Psoas muscle (tissue), 8 donors: ENCODE measurements around the gene DMD. TPM values are rescaled to one million over a fixed set of nuclear protein-coding genes. Genes with fewer than 3 reads are reported as not detected.

Experiments used
- ATAC-seq, 4 donors: fragments of 200-7000 bp; cut with Tn5 transposase; one replicate each; pipeline ENCODE4 v1.9.1; 2020; ENCODE audit warnings: moderate library complexity in 3 of 4, mild to moderate bottlenecking in 2 of 4
- DNase-seq, 2 donors: peaks; one replicate each; pipeline ENCODE4 v3.0.0-alpha.2; 2020
- H3K27ac ChIP-seq: fragments of 200-600 bp; one replicate; pipeline ENCODE4 v1.8.0; 2022
- H3K27me3 ChIP-seq, 3 donors: fragments of 200-600 bp in 1 of 3; one replicate each; pipeline versions ENCODE4 v1.6.1 to v1.8.0; 2013 to 2022; ENCODE audit warnings: low read length in 2 of 3, mild to moderate bottlenecking in 2 of 3, moderate library complexity in 1 of 3; ENCODE audit not compliant: insufficient read depth in 3 of 3
- H3K36me3 ChIP-seq, 2 donors: fragments of 200-600 bp in 1 of 2; one replicate each; pipeline versions ENCODE4 v1.6.1 to v1.8.0; 2013 to 2022; ENCODE audit warnings: low read depth in 1 of 2, mild to moderate bottlenecking in 1 of 2, moderate library complexity in 1 of 2; ENCODE audit not compliant: insufficient read depth in 1 of 2
- H3K4me1 ChIP-seq: fragments of 200-600 bp; one replicate; pipeline ENCODE4 v1.8.0; 2022
- H3K4me3 ChIP-seq: fragments of 200-600 bp; one replicate; pipeline ENCODE4 v1.8.0; 2022; ENCODE audit warnings: mild to moderate bottlenecking
- H3K9me3 ChIP-seq: fragments of 200-600 bp; one replicate; pipeline ENCODE4 v1.8.0; 2022
- CTCF ChIP-seq: fragments of 200-600 bp; IDR thresholded peaks from one replicate; pipeline ENCODE4 v1.8.0; 2022; ENCODE audit warnings: antibody characterized with exemption
- WGBS, 3 donors: extraction: QIAGEN DNeasy Blood & Tissue Kit; methylation state at CpG; one replicate each; pipeline versions ENCODE4 v1.1.6 to v1.1.7; 2013; 5-methylcytosine and 5-hydroxymethylcytosine counted together
- intact Hi-C, 2 donors: fragments of 100-400 bp; cut with DNase I; formaldehyde crosslinking; loops; one replicate each; pipeline versions ENCODE4 v1.11.0 to v1.14.2; 2022
- polyA plus RNA-seq, 3 donors: library from polyadenylated mRNA; stranded (reverse); fragments of 200-250 nt; gene quantifications; one replicate each; pipeline ENCODE4 v1.2.3, GENCODE V29; 2013
- total RNA-seq, 4 donors: library from RNA; stranded (reverse); fragmentation: NEBNext Ultra II Directional in 2 of 4; extraction: Animal tissue kit (Norgen Biotek cat#: 25700) in 2 of 4; gene quantifications; one replicate each; pipeline versions ENCODE4 v1.2.1 to v1.2.4, GENCODE V29; 2021 to 2023
- donor health status: healthy with polysubstance abuse.
- donor health status: DM: no; HTN: no; CAD: no; lungs with moderate emphysema.
- donor health status: Bipolar disorder and iron deficiency.
- donor health status: healthy.
- donor health status: DM: yes; HTN: yes; CAD: no.
- donor health status: DM: no; HTN: no; CAD: no.
- donor health status: DM: no; HTN: no; CAD: no.
- donor health status: DM: yes; HTN: yes; CAD: no.

The DMD gene
- total and polyA plus RNA-seq, 7 donors, result 6.8 to 170 (median 86.5) TPM

DNA sequence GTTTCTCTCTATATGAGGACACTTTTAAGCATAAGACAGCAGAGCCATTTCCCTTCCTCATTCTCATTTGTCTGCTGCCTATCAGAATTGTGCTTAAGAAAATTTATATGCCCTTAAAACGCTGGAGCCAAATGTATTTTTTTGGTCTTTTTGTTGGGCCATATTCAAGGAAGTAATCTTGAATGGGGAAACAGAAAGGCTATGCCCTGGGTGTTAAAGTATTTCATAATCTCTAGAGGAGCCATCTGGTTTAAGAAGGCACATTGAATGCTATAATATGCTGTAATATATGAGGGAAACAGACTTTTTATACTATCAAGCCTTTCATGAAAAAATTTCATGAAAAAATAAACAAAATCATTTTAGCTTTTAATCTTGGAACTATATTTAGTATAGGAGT is 4.3 kb downstream of the DMD start:
- peak overlapping the region; percentile 85 for H3K27ac ChIP-seq
- H3K9me3 ChIP-seq, result no peaks in the 10 kb centered on the region
- no peaks in the 10 kb centered on the region for H3K36me3 ChIP-seq
- no peak for DNase-seq
- 2 to 13% (median 6%) methylated on average over 1 of the region's 1 CpG for WGBS, 3 donors
- intact Hi-C loops, result no loop called here
- H3K27me3 ChIP-seq, result no peaks in the 10 kb centered on the region
- ATAC-seq, result no peak
- TF ChIP-seq CTCF, result no peak
- peak overlapping the region; percentile 64 for H3K4me3 ChIP-seq
- peaks cover 4% of the 10 kb centered on the region for H3K4me1 ChIP-seq

GRCh38 chrX:33205321-33205720 is 6.0 kb downstream of the DMD start:
- ATAC-seq, result peak; percentile 69 to 77 (median 73)

GRCh38 chrX:33204889-33205288 is 6.5 kb downstream of the DMD start:
- intact Hi-C loops, result no loop called here
- ATAC-seq, result peak; percentile 88 to 97 (median 94)
- H3K4me1 ChIP-seq, result peaks cover 4% of the 10 kb centered on the region
- H3K27ac ChIP-seq, result peak overlapping the region; percentile 85
- TF ChIP-seq CTCF, result no peak
- H3K4me3 ChIP-seq, result peak overlapping the region; percentile 64
- H3K36me3 ChIP-seq, result no peaks in the 10 kb centered on the region
- WGBS, 3 donors, result 9 to 17% (median 14%) methylated on average over 5 of the region's 5 CpGs
- H3K9me3 ChIP-seq, result no peaks in the 10 kb centered on the region
- no peaks in the 10 kb centered on the region for H3K27me3 ChIP-seq
- peak; percentile 29 to 54 for DNase-seq

More at GRCh38 chrX:33205321-33205720, 6.0 kb downstream of the DMD start:
- TF ChIP-seq CTCF, result no peak
- 18 to 22% (median 18%) methylated on average over 3 of the region's 3 CpGs for WGBS, 3 donors
- peak overlapping the region; percentile 64 for H3K4me3 ChIP-seq
- peaks cover 4% of the 10 kb centered on the region for H3K4me1 ChIP-seq
- H3K27me3 ChIP-seq, result no peaks in the 10 kb centered on the region
- intact Hi-C loops, result no loop called here
- no peak for DNase-seq
- no peaks in the 10 kb centered on the region for H3K36me3 ChIP-seq
- H3K9me3 ChIP-seq, result no peaks in the 10 kb centered on the region
- peak overlapping the region; percentile 85 for H3K27ac ChIP-seq

DNA sequence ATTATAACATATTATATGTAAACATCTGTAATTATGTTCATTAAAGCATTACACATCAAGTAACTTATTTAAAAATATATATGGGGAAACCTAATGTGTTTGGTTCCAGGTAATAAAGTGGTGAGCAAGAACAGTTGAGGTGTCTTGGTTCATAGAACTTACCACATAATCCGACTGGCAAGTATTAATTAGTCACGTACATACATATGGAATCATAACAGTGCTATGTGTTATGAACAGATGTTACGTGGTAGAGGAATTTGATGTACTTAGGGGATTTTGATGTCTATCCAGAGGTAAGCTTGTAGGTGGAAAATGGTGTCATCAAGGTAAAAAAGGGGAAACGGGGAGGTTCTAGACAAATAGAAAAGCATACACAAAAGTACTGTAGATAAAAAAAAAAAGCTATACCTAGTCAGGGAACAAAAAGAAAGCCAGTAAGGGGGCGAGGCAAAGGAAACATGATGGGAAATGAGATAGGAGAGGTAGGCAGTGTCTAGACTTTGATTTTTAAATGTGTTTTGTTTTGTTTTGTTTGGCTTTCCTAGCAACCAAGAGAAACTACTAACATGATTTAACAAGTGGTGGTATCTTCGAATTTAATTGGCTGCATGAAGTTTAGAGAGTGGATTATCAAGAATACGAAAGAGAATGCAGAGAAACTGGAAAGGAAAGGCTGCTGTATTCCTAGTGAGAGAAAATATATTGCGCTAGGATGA is 12.6 kb downstream of the DMD start:
- DNase-seq, result no peak
- no peaks in the 10 kb centered on the region for H3K27me3 ChIP-seq
- 59 to 80% (median 59%) methylated on average over 8 of the region's 8 CpGs for WGBS, 3 donors
- TF ChIP-seq CTCF, result no peak
- no peak for ATAC-seq
- intact Hi-C loops, result no loop called here
- no peaks in the 10 kb centered on the region for H3K36me3 ChIP-seq
- H3K4me1 ChIP-seq, result peaks cover 4% of the 10 kb centered on the region
- no peak overlapping the region for H3K4me3 ChIP-seq
- peak overlapping the region; percentile 85 for H3K27ac ChIP-seq
- no peaks in the 10 kb centered on the region for H3K9me3 ChIP-seq

- peak; percentile 15 to 59 (median 39) for ATAC-seq
- H3K4me1 ChIP-seq, result no peaks in the 10 kb centered on the region
- WGBS, 3 donors, result 29 to 46% (median 36%) methylated on average over 1 of the region's 1 CpG
- H3K27ac ChIP-seq, result peak overlapping the region; percentile 85
- H3K27me3 ChIP-seq, result no peaks in the 10 kb centered on the region
- no peaks in the 10 kb centered on the region for H3K9me3 ChIP-seq
- H3K4me3 ChIP-seq, result peak overlapping the region; percentile 12
- TF ChIP-seq CTCF, result no peak
- no peaks in the 10 kb centered on the region for H3K36me3 ChIP-seq
- intact Hi-C loops, result no loop called here
- no peak for DNase-seq
These were observed 15.7 kb downstream of the DMD start for GRCh38 chrX:33195698-33196097.
